ENCODE results near the gene PRKCD.

GRCh38 chr3:53171064-53171418, 10.0 kb downstream of the PRKCD start:
- TF ChIP-seq TARDBP (IDR thresholded peaks at IDR 0.05) = no peak
- no peak for TF ChIP-seq SP1 (IDR thresholded peaks at IDR 0.05)
- TF ChIP-seq BHLHE40 (IDR thresholded peaks at IDR 0.05; ENCODE audit: borderline replicate concordance) = no peak
- no peak for TF ChIP-seq PKNOX1 (IDR thresholded peaks at IDR 0.05)
- TF ChIP-seq FOXM1 (IDR thresholded peaks at IDR 0.05; ENCODE audit: borderline replicate concordance) = no peak
- no peak for TF ChIP-seq FOXK2 (IDR thresholded peaks at IDR 0.05)
- TF ChIP-seq ELF4 (IDR thresholded peaks at IDR 0.05) = no peak
